C4-2B (cell line): ENCODE results near the gene CRIP3.

Source experiments
- H3K27ac ChIP-seq: fragments of 450-650 bp; 2 replicates; pipeline ENCODE4 v1.5.1; 2017
- CTCF ChIP-seq: fragments of 450-650 bp; conservative IDR thresholded peaks from 2 replicates; pipeline ENCODE4 v1.5.1; 2017; ENCODE audit warnings: mild to moderate bottlenecking
- ZFX ChIP-seq: fragments of 450-650 bp; IDR thresholded peaks from 2 replicates; pipeline ENCODE4 v1.6.1; 2017

The CRIP3 gene

DNA sequence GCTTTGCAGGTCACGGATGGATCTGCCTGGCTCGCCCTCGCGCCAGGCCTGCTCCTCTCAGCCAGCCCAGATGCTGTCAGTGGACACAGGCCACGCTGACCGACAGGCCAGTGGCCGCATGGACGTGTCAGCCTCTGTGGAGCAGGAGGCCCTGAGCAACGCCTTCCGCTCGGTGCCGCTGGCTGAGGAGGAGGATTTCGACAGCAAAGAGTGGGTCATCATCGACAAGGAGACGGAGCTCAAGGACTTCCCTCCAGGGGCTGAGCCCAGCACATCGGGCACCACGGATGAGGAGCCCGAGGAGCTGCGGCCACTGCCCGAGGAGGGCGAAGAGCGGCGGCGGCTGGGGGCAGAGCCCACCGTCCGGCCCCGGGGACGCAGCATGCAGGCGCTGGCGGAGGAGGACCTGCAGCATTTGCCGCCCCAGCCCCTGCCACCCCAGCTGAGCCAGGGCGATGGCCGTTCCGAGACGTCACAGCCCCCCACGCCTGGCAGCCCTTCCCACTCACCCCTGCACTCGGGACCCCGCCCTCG, 45.8 kb downstream of the CRIP3 start:
- TF ChIP-seq ZFX (no peak), CTCF (no peak)
- no peak overlapping the region for H3K27ac ChIP-seq

DNA sequence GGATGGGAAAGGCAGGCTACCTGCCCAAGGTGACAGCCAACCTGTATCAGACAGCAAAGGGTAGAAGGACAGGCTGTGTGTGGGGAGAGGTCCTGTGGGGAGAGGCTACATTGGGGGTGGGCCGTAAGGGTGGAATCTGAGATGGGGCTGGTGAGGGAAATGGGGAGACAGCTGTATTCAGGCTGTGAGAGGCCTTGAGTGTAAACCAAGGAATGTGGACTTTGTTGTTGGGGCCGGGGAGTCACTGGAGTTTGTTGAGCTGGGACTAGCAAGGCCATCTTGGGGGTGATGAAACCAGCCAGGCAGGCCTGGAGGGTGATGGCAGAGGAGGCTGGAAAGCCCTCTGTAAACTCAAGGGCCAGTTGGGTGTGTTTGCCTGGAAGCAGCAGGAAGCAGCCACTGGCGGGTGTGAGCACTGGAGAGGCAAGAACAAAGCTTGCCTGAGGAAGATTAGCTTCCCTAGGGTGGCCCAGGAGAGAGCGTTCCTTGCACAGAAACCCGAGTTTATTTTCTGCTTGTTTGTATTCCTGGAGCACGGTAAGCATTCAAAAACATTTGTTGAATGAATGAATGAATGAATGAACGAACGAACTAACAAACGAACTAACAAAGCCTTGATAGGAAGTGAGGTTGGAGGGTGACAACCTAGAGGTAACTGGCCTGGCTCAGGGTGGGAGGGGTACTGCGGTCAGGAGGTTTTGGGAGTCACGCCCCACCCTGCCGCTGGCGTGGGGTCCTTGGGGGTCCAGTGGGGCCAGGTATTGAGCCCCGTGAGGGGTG, 46.4 kb downstream of the CRIP3 start:
- TF ChIP-seq ZFX (no peak), CTCF (no peak)
- H3K27ac ChIP-seq, result no peak overlapping the region

GRCh38 chr6:43261198-43261597, 47.4 kb downstream of the CRIP3 start:
- TF ChIP-seq ZFX, result no peak
- no peak for TF ChIP-seq CTCF

GRCh38 chr6:43260791-43261190, 47.8 kb downstream of the CRIP3 start:
- H3K27ac ChIP-seq, result no peak overlapping the region
- no peak for TF ChIP-seq ZFX
- no peak for TF ChIP-seq CTCF

More at GRCh38 chr6:43261198-43261597, 47.4 kb downstream of the CRIP3 start:
- H3K27ac ChIP-seq, result no peak overlapping the region

- TF ChIP-seq CTCF (no peak), ZFX (no peak)
- no peak overlapping the region for H3K27ac ChIP-seq
Observed at GRCh38 chr6:43258807-43259686, 49.6 kb downstream of the CRIP3 start.

DNA sequence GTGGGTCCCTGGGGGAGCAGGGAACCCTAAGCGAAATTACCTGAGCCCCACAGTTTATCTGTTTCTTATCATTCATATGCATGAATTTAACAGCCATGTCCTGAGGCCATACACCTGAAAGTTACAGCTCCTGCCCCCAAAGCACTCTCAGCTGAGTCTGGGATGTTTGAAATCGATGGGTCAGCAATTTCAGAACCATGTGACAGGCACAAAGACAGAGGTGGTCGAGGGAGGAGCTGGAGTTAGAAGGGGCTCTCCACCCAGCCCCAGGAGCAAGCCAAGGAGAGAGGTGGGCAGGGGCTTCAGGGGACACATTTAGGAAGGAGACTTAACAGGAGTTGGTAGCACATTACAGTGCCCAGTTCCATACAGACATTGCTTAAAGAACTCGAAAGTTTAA, 50.4 kb downstream of the CRIP3 start:
- no peak for TF ChIP-seq ZFX
- TF ChIP-seq CTCF, result no peak

More for the DNA sequence above, 50.4 kb downstream of the CRIP3 start:
- H3K27ac ChIP-seq, result no peak overlapping the region
